ENCODE results near the gene TPD52L1.
A peak's percentile ranks its signal among the peaks of the same experiment; 100 is the strongest.

Gene TPD52L1

DNA sequence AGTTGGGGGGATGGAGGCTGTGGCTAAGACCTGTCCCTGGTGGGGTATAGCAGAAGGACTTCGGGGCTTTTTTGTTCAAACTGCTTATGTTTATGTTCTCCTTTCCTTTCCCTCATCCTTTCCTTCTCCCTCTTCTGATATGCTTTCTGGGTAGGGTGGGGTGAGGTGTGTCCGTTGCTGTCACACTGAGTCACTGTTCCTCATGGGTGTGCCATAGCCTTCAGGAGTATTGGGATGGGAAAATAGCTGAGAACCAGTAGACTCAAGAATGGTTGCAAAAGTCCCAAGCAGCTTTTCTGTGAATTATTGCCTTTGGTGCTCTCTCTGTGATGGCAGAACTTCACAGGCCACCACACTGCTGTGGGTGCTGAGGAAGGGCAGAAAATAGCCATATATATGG, 39.6 kb downstream of the TPD52L1 start:
- no peak overlapping the region for H3K4me3 ChIP-seq (ENCODE audit: low read depth, low read length)
- no peak for DNase-seq (ENCODE audit: low read depth)
- no peak for TF ChIP-seq CTCF (IDR thresholded peaks at IDR 0.05; ENCODE audit: control insufficient read depth, extremely low read depth, insufficient read depth)

DNA sequence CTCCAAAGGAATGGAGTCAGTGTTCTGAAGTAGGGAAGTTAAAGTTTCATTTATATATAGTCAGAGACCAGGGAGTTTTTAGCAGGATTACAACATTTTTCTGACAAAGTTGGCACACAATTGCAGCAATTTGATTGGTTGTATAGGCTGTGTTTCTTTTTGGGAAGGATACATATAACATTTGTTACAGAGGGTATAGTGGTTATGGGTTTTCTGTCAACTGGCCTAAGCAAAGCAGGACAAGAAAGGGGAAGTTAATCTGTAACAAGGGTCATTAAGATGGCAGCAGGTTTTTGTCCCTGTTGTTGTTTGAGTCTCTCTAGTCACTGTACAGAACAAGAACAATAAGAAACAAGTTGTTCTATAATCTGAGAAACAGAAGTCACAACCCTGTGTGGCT, 41.4 kb downstream of the TPD52L1 start:
- TF ChIP-seq CTCF (IDR thresholded peaks at IDR 0.05; ENCODE audit: control insufficient read depth, extremely low read depth, insufficient read depth): no peak
- DNase-seq (ENCODE audit: low read depth): no peak
- no peak overlapping the region for H3K4me3 ChIP-seq (ENCODE audit: low read depth, low read length)

DNA sequence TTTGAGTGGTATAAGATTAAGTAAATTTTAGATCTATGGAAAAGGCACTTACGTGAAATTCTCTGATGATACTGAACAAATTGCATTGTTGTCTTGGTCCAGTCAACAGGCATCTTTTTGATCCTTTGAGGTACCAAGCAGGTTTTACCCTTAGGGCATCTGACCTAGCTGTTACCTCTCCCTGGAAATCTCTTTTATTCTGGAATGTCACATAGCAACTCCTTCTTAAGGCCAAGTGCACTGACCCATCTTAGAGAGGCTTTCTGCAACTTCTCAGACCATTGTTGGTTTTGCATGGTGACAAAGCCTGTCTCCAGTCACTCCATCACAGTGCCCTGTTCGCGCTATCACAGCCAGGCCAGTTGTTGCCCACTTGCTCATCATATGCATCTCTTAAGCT, 42.0 kb downstream of the TPD52L1 start:
- no peak overlapping the region for H3K4me3 ChIP-seq (ENCODE audit: low read depth, low read length)
- TF ChIP-seq CTCF (IDR thresholded peaks at IDR 0.05; ENCODE audit: control insufficient read depth, extremely low read depth, insufficient read depth): no peak
- no peak for DNase-seq (ENCODE audit: low read depth)

- no peak for TF ChIP-seq CTCF (IDR thresholded peaks at IDR 0.05; ENCODE audit: control insufficient read depth, extremely low read depth, insufficient read depth)
- no peak for DNase-seq (ENCODE audit: low read depth)
- H3K4me3 ChIP-seq (ENCODE audit: low read depth, low read length): no peak overlapping the region
Observed at GRCh38 chr6:125196613-125197012, 43.0 kb downstream of the TPD52L1 start.

DNA sequence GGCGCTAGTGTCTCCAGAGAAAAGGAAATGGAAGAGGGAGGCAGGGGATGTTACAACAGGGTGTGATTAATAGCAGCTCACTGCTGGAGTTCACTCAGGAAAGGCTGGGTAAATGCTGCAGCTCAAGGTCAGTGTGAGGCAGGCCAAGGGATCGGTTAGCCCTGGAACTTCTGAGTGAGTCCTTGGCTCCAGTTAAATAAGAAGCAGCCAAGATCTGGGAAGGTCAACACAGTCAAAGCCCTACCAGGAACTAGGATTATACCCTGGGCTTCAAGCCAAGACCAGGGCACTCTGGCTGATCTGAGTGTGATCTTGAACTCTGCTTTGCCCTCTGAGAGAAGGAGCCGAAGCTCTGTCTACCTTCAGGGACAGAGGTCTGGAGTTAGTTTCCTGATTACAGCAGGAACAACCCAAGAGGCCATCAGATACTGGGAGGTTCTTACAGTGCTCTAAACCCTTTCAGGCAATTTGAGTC, 44.3 kb downstream of the TPD52L1 start:
- H3K4me3 ChIP-seq (ENCODE audit: low read depth, low read length): no peak overlapping the region
- DNase-seq (ENCODE audit: low read depth): peak; percentile 99
- TF ChIP-seq CTCF (IDR thresholded peaks at IDR 0.05; ENCODE audit: control insufficient read depth, extremely low read depth, insufficient read depth): no peak

- H3K4me3 ChIP-seq (ENCODE audit: low read depth, low read length): no peak overlapping the region
- DNase-seq (ENCODE audit: low read depth): peak; percentile 50
- no peak for TF ChIP-seq CTCF (IDR thresholded peaks at IDR 0.05; ENCODE audit: control insufficient read depth, extremely low read depth, insufficient read depth)
Observed at GRCh38 chr6:125198398-125198937, 44.9 kb downstream of the TPD52L1 start.

DNA sequence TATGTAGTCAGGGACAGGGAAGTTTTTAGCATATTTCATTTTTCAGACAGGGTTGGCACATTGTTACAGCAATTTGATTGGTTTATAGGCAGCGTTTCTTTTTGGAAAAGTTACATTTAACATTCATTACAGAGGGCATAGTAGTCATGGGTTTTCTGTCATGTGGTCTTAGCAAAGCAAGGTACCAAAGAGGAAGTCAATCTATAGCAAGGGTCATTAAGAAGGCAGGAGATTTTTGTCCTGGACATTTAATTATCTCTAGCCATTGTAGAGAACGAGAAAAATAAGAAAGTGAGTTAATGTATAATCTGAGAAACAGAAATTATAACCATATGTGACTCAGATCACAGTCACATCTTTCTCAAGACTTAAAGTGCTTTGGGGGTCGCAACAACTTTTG, 47.4 kb downstream of the TPD52L1 start:
- TF ChIP-seq CTCF (IDR thresholded peaks at IDR 0.05; ENCODE audit: control insufficient read depth, extremely low read depth, insufficient read depth): no peak
- DNase-seq (ENCODE audit: low read depth): no peak
- H3K4me3 ChIP-seq (ENCODE audit: low read depth, low read length): no peak overlapping the region
